HG02852 (cell line): Measurements from ENCODE around the gene NUCB2.
A peak's percentile ranks its signal among the peaks of the same experiment; 100 is the strongest.
"Not testable (repeated sequence)": the region's sequence is repeated elsewhere in the genome, so short reads cannot be mapped to it uniquely, and the experiment has no call there.

Source experiments
- ATAC-seq: cut with Tn5 transposase; IDR thresholded peaks from one replicate; pipeline ENCODE4 v1.9.1; 2021; ENCODE audit warnings: mild to moderate bottlenecking, moderate library complexity; ENCODE audit not compliant: unreplicated experiment

The NUCB2 gene

DNA sequence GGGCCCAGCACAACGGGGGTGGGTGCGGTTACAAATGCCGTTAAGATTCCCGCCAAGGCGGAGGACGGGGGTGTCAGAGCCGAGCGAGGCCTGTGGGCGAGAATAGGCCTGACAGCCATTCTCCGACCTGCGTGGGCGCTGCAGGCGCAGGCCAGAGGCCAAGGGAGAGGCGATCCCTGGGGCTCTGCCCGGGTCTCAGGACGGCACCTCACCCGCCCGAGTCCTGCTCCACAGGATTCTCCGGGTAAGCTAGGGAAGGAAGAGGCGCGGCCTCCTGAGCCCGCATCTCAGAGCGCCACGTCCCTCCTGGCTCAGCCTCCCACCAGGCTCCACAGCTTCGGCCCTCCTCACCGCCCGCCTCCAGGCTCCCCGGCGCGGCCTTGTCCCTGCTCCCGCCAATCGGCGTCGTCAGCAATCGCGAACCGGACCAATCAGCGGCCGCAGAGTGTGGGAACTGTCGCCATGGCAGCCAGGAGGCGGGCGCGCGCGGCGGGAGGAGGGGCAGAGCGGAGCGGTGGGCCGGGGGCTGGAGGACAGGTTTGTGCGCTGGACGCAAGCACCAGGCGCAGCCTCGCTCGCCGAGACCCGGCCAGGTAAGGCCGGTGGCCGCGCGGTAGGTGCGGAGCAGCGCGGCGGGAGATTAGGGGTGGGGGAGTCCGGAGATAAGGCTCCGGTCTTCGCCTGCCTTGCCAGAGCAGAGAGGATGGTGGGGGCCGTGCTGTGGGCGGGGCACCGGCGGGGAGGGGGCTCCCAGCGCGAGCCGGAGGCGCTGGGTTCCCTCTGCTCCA, at the start of gene NUCB2:
Gene NUCB2 (plus strand): TSS at position 504 of the 788 bp plus-strand sequence. CDS start 18,585 bp downstream, outside the sequence.
- peak; percentile 98 for ATAC-seq

GRCh38 chr11:17228186-17228925, 48.2 kb upstream of the NUCB2 start:
- not testable (repeated sequence) for ATAC-seq

- no peak for ATAC-seq
Measured at GRCh38 chr11:17229481-17230152, 46.9 kb upstream of the NUCB2 start.

DNA sequence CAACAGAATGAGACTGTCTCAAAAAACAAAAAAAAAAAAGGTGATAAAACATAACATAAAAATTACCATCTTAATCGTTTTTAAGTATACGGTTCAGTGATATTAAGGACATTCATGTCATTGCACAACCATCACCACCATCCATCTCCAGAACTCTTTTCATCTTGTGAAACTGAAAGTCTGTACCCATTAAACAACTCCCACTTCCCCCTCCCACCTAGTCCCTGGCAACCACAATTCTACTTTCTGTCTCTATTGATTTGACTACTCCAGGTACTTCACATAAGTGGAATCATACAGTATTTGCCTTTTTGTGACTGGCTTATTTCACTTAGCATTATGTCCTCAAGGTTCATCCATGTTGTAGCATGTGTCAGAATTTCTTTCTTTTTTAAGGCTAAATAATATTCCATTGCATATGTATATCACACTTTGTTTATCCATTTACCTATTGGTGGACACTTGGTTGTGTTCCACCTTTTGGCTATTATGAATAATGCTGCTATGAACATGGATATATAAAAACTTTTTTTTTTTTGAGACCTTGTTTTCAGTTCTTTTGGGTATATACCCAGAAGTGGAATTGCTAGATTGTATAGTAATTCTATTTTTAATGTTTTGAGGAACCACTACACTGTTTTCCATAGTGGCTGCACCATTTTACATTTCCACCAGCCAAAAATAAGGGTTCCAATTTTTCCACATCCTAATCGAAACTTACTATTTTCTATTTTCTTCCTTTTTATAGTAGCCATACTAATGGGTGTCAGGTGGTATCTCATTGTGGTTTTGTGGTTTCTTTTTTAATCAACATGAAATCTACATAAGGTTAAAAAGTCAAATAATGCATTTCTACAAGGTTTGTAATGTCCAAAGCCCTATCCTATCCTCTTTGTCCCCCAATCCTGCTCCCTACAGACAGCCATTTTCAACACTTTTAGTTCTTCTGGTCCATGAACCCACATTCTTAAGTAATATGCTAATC, 45.4 kb upstream of the NUCB2 start:
- peak; percentile 97 for ATAC-seq

GRCh38 chr11:17233101-17233500, 43.4 kb upstream of the NUCB2 start:
- no peak for ATAC-seq

GRCh38 chr11:17238377-17238776, 38.2 kb upstream of the NUCB2 start:
- no peak for ATAC-seq

DNA sequence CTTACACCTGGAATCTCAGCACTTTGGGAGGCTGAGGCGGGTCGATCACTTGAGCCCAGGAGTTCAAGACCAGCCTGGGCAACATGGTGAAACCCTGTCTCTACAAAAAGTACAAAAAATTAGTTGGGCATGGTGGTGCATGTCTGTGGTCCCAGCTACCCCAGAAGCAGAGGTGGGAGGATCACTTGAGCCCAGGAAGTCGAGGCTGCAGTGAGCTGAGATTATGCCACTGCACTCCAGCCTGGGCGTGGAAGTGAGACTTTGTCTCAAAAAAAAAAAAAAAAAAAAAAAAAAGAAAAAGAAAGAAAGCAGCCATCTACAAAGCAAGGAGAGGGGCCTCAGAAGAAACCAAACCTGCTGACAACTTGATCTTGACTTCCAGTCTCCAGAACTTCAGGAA, 36.6 kb upstream of the NUCB2 start:
- ATAC-seq, result not testable (repeated sequence)

DNA sequence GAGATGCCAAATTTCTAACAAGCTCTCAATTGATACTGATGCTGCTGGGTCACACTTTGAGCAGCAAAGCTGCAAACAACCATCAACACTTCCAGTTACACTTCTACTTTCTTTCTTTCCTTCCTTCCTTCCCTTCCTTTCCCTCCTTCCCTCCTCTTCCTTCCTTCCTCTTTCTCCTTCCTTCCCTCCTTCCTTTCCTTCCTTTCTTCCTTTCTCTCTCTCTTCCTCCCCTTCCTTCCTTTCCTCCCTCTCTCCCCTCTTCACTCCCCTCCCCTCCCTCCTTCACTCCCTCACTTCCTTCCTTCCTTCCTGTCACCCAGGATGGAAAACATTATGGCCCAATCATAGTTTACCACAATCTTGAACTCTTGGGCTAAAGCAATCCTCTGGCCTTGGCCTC, 35.8 kb upstream of the NUCB2 start:
- ATAC-seq, result no peak

- not testable (repeated sequence) for ATAC-seq
Measured at GRCh38 chr11:17242954-17243353, 33.6 kb upstream of the NUCB2 start.

- ATAC-seq, result peak; percentile 79
Measured at GRCh38 chr11:17244046-17244445, 32.5 kb upstream of the NUCB2 start.

- ATAC-seq, result no peak
Measured at GRCh38 chr11:17250561-17251350, 25.8 kb upstream of the NUCB2 start.

- no peak for ATAC-seq
Measured at GRCh38 chr11:17252704-17253103, 23.8 kb upstream of the NUCB2 start.

DNA sequence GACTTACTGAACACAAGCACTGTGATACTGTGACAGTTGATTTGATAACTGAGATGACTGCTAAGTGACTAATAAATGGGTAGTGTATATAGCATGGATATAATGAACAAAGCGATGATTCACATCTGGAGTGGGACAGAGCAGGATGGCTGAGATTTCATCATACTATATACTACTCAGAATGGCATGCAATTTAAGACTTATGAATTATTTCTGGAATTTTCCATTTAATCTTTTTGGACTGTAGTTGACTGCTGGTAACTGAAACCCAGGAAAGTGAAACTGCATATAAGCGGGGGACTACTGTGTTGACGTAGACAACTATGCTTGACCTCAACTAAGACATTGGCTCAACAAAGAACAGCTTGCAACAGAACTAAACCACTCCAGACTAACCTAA, 20.0 kb upstream of the NUCB2 start:
- ATAC-seq, result no peak

- ATAC-seq, result no peak
Measured at GRCh38 chr11:17257196-17257595, 19.3 kb upstream of the NUCB2 start.

GRCh38 chr11:17258670-17259069, 17.9 kb upstream of the NUCB2 start:
- ATAC-seq, result no peak

GRCh38 chr11:17259519-17259918, 17.0 kb upstream of the NUCB2 start:
- ATAC-seq, result no peak

DNA sequence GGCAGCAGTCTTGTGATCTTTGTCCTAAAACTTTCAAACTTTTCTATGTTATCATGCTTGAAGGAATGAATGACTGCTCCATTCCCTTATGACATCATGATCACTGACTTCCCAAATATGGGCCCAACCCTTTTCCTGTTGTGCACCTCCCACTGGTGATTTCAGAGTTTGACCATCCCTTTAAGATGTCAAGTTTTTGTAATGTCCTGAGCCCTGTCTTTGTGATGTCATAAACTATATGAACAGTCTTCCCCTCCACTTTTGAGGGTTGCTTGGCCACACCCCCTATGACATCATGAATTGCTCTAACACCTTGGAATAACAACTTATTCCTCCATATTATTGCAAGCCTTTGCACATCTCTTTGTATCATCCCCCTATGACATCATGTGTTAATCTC, 16.5 kb upstream of the NUCB2 start:
- no peak for ATAC-seq

GRCh38 chr11:17263769-17264168, 12.8 kb upstream of the NUCB2 start:
- no peak for ATAC-seq

GRCh38 chr11:17266781-17267180, 9.8 kb upstream of the NUCB2 start:
- ATAC-seq, result no peak

- no peak for ATAC-seq
Measured at GRCh38 chr11:17267576-17267975, 9.0 kb upstream of the NUCB2 start.
